ENCODE results near the gene UFD1.

GRCh38 chr22:19431649-19432132 lies 47.3 kb downstream of the UFD1 start, which contains the start of gene HIRA:
- no peak for TF ChIP-seq POLR2A (IDR thresholded peaks at IDR 0.05; ENCODE audit: low read length)
- no peak for TF ChIP-seq GATA1 (IDR thresholded peaks at IDR 0.05; ENCODE audit: low read depth, low read length)
